GM21717 (cell line): ENCODE results near the gene FAM81A.
"Not testable (repeated sequence)": the region's sequence is repeated elsewhere in the genome, so short reads cannot be mapped to it uniquely, and the experiment has no call there.

Source experiments
- ATAC-seq: cut with Tn5 transposase; IDR thresholded peaks from one replicate; pipeline ENCODE4 v1.9.1; 2021; ENCODE audit warnings: mild to moderate bottlenecking, moderate library complexity; ENCODE audit not compliant: unreplicated experiment

The FAM81A gene

GRCh38 chr15:59473226-59473625 is 35.2 kb downstream of the FAM81A start:
- ATAC-seq = no peak

DNA sequence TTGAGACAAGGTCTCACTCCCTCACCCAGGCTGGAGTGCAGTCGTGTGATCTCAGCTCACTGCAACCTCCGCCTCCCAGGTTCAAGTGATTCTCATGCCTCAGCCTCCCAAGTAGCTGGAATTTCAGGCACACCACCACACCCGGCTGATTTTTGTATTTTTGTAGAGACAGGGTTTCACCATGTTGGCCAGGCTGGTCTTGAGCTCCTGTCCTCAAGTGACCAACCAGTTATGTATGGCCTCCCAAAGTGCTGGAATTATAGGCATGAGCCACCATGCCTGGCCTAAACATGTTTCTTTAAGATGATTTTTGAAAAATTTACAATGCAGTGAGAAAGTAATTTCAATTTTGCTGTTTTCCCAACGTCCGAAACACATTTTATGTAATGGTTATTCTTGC is 37.2 kb downstream of the FAM81A start:
- ATAC-seq = not testable (repeated sequence)

DNA sequence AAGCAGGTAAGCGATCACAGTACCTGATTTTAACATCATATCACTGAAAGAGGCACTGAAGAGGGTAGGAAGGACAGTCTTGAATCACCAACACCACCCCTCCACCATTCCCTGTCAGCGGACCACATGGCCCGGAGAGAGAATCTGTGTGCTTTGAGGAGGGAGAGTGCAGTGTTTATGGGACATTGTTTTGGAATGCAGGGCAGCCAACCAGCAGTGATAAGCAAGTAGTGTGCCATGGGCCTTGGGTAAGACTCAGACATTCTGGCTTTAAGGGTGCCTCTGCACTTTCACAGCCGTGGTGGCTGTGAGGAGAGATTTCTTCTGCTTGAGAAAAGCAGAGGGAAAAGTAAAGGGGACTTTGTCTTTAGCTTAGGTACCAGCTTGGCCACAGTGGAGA is 46.4 kb downstream of the FAM81A start:
- ATAC-seq = no peak

DNA sequence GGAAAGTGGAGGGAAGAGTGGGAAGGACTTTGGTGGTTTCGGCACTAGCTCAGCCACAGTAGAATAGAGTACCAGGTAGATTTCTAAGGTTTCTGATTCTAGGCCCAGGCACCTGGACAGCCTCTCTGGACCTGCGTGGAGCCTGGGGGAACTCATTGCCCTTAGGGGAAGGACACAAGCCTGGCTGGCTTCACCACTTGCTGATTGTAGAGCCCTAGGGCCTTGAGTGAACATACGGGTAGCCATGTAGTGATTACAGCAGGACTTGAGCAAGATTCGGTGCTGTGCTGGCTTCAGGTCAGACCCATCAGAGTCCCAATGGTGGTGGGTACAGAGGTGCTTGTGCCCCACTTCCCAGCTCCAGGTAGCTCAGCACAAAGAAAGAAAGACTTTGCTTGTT is 47.0 kb downstream of the FAM81A start:
- ATAC-seq = no peak

GRCh38 chr15:59489485-59489884 is 51.5 kb downstream of the FAM81A start:
- not testable (repeated sequence) for ATAC-seq

- no peak for ATAC-seq
Observed at GRCh38 chr15:59491062-59491461, 53.1 kb downstream of the FAM81A start.

DNA sequence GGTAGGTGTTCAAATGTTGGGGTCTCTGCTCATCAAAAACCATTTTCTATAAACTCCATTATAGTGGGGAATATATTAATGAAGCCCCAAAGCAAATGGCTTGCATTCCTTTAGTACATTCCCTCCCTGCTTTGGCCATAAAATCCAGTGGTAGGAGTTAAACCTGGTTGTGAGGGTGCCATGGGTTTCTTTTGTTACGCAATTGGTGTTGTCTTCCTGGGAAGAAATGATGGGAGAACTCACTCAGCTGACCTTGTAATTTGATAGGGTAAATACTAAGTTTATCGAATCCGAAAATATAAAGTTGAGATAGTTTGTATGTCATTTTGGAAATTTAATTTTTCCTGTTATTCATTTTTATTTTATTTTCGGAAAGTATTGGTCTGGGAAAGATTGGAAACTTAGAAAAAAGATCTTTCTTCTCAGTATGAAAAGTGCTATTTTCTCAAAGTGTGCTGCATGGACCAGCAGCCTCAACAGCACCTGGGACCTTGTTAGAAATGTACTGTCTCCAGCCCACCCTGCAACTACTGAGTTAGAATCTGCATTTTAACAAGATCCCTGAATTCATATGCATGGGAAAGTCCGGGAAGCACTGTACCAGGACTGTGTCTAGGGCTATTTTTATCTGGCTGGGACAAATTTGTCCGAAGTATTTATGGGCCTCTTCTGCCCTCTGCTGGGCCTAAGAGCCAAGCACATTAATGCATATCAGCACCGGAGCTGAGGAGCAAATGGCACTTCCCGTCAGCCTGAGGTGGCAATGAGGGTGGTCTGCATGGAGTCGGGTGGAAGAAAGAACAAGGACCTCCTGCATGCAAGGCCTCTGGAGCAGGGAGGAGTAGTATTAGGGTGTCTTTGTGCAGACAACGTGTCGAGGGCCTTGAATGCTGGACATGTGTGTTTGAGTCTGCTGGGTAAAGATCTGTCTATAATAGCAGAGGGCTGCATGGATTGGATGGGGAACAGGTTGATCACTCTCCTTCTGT is 54.7 kb downstream of the FAM81A start:
- peak; percentile 50 for ATAC-seq

DNA sequence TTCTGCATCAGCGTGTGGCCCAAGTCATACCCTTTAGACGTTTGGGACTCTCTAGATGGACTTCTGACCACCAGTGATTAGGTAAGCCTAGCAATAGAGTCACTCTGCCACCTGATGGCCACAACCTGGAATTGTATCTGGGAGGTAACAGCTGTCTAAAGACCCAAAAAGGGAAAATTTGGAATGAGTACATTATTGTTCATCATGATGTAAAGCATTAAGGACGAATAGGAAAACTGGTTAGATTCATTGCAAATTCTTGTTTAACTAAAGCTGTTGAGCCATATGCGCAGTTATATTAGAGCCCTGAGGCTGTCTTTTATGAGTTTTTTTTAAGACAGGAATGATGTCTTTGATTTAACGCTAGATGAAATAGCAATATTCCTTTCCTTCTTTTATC is 63.6 kb downstream of the FAM81A start:
- no peak for ATAC-seq

DNA sequence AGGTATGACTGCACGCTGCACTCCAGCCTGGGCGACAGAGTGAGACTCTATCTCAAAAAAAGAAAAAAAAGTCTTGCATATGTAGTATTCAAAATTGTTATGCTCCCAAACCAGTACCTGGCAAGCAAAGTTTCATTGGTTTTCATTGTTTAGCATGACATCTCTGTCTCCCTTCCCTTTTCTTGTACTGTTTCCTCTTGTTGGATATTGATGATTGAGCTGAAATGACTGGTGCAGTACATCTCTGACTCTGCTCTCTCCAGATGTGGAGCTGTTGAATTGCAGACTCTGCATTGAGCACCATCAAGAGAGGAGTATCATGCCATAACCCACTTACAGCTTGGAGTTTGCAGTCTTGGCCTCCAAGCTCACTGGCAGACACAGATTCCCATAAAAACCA is 77.2 kb downstream of the FAM81A start:
- no peak for ATAC-seq

GRCh38 chr15:59516655-59517461 is 78.9 kb downstream of the FAM81A start:
- no peak for ATAC-seq

DNA sequence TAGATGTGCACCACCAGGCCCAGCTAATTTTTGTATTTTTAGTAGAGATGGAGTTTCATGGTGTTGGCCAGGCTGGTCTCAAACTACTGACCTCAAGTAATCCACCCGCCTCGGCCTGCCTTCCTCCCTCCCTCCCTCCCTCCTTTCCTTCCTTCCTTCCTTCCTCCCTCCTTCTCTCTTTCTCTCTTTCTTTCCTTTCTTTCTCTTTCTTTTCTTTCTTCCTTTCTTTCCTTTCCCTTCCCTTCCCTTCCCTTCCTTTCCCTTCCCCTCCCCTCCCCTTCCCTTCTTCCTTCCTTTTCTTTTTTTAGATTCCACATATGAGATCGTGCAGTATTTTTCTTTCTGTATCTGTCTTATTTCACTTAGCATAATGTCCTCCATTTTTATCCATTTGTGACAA is 81.3 kb downstream of the FAM81A start:
- ATAC-seq = no peak

GRCh38 chr15:59521443-59521842 is 83.5 kb downstream of the FAM81A start:
- no peak for ATAC-seq

DNA sequence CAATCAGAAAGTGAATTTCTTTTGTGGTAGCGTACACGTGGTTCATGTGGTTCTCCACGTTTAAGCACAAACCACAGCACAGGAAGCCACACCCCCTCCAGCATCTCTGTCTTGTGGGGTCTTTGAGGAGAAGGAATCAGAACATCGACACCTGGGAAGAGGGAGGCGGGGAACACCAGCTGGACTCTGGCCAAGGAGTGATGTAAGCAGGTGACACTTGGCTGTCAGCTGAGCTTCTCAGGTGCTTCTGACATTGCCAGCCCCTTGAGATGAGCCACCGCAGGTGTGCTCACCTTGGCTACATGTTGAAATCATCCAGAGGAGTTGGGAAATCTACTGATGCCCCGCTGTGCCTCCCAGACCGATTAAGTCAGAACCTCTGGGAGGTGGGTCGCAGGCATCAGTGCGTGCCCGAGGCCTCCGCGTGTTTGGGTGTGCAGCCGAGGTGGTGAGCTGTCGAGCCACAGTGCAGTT is 85.0 kb downstream of the FAM81A start:
- ATAC-seq = no peak

DNA sequence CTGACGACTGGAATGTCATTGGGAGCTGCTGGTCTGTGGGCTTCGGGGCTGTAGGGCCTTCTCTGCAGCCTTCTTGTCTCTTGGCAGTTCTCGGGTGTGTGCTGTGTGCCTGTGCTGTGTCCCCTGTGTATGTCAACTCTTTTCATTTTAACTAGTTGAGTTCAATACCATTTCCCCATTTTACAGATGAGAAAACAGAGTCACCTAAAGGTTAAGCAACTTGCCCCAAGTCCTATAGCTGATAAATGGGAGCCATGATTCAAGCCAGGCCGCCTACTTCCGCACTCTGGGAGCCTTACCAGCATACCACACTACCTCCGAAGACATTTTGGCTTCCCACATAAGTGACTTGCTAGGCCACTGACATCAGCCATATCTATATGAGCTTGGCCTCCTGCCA is 85.7 kb downstream of the FAM81A start:
- ATAC-seq = no peak

DNA sequence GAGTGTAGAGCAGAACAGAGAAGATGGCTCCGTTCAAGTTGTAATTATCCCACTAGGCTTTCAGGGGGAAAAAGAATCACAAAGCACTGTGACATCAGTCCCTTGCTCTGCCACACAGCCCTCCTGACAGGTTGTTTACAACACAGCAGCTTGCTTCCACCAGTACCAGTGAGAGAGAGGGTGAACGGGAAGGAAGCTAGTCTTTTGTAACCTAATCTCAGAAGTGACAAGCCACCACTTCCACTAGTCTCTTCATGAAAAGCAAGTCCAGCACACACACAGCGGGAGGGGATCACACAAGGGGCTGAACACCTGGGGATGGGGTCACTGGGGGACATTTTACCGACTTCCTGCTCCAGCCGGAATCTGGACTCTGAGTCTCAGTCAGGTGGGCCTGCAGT is 86.3 kb downstream of the FAM81A start:
- no peak for ATAC-seq

- ATAC-seq = not testable (repeated sequence)
Observed at GRCh38 chr15:59526466-59526865, 88.5 kb downstream of the FAM81A start.

- no peak for ATAC-seq
Observed at GRCh38 chr15:59528429-59528828, 90.4 kb downstream of the FAM81A start.

- no peak for ATAC-seq
Observed at GRCh38 chr15:59528961-59529402, 91.0 kb downstream of the FAM81A start.

GRCh38 chr15:59531066-59531675 is 93.2 kb downstream of the FAM81A start:
- ATAC-seq = no peak

DNA sequence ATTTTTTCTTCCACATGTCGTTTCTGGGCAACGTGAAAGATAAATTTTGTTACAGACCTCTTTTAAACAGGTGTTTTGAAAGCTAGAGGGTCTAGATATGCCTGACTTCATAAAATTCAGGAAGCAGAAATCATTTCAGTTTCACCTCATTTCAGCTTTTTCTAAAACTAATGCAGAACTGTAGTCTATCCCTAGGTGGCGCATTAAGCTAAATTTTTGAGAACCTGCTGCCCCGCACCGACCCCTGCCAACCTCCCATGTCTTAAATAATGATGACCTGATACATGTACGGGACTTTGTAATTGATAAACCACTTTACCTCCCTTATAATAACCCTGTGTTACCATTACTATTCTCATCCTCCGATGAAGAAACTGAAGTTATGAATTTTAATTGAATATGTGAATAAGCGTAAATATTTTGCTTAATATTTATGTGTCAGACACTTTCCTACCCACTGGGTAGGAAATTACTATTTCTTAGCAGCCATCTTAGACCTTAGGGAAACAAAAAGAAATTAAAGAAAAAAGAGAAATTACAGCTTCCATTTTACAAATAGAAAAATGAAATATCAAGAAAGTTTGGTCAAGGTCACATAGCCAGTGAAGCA is 94.9 kb downstream of the FAM81A start:
- ATAC-seq = no peak

DNA sequence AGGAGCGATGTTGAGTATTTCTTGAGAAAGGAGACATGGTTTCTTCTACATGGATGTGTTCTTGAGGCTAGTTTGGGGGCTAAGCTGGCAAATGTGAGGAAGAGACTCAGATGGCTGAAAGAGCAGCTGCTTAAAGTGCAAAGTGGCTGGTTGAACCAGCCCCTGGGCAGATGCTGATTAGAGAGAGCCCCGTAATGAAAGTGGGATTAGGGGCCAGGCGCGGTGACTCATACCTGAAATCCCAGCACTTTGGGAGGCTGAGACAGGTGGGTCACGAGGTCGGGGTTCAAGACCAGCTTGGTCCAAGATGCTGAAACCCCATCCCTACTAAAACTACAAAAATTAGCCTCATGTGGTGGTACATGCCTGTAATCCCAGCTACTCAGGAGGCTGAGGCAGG is 98.6 kb downstream of the FAM81A start:
- ATAC-seq = no peak
